ENCODE measurements around the gene RASA2.

The RASA2 gene

DNA sequence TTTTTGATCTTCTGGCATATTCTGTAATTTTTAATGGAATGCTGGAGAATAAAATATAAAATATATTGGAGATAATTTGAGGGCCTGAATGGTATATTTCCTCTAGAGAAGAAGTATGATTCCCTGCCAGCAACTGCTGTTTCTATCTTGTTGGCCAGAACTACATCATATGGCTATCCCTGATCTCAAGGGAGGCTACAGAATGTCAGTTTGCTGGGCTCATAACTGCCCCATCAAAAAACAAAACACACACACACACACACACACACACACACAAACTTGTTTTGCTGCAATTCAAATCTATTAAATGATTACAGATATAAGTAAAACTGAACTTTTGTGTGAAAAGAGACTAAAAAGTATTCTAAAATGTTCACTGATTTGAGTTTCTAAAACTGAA lies 51.0 kb downstream of the RASA2 start:
- DNase-seq (ENCODE audit: low spot score): no peak

DNA sequence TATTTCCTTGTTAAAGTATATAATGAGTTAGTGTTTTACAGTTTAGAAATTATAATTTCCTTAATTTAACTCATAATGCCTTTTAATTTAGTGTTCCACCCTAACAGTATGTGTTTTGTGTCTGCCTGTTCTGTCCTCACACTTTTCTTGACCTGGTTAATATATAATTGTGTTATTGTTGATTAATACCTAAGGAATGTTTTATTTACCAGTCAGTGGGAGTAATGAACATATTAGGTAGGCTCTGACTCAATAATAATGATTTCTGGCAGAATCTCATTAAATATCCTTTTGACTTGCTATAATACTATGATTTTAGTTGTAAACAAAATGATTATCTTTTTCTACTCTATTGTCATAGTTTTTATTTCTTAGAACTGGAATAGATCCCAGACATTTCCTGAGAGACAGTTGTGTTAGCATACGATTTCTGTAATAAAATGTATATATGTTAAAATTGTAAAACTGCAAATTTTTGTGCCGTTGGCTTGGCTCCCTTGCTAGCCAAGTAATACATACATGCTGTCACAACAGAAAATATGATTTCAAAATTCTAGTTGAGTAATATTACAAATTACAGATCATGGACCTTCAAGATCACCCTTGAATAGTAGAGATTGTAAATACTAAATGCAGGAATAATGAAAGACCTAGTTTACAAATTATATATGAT lies 51.9 kb downstream of the RASA2 start:
- no peak for DNase-seq (ENCODE audit: low spot score)

DNA sequence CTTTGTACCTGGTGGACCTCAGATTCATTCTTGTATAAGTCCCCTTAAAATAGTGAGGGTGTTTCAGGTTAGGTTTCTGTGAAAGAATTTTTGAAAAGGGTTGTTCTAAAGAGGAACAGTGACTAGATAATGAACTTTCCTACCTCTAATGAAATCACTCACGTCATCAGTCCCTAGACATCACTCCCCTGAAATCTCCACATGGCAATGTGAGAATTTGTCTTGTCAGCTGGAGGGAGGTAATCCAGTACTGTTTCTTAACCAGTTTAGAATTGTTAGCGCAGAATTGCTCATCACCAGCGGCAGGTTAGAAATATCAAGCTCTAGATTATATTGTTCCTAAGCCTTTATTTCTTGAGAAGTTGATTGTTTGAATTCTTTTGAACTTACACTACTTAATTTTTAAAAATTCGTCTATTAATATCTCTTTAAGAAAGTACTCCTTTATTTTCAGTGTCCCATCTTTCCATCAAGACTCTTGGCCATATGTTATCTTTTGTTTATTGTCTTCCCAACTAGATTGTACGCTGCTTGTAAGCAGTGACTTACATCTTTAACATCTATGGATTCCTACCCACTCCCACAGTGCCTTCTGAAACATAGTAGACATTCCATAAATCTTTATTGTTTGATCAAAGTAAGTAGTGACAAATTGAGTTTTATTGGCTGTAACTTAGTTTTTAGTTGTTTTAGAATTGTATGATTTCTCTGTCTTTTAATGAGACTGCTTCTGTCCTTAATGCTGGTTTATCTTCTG lies 52.8 kb downstream of the RASA2 start:
- DNase-seq (ENCODE audit: low spot score): no peak

DNA sequence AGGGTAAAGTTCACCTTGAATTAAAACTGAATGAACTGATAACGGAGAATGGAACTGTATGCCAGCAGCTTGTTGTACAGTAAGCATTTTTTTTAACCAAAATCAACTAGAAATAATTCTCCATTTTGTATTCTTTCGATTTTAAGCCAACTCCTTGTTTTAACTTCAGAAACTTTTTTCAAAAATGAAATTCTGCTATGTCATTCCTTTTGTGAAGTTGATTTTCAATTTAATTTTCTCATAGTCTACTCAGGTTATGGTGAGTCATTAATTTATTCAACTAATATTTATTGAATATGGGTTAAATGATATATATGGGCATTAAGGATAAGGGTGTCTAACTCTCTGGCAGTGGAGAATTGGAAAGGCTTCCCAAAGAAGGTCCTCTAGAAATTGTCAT lies 53.7 kb downstream of the RASA2 start:
- no peak for DNase-seq (ENCODE audit: low spot score)

DNA sequence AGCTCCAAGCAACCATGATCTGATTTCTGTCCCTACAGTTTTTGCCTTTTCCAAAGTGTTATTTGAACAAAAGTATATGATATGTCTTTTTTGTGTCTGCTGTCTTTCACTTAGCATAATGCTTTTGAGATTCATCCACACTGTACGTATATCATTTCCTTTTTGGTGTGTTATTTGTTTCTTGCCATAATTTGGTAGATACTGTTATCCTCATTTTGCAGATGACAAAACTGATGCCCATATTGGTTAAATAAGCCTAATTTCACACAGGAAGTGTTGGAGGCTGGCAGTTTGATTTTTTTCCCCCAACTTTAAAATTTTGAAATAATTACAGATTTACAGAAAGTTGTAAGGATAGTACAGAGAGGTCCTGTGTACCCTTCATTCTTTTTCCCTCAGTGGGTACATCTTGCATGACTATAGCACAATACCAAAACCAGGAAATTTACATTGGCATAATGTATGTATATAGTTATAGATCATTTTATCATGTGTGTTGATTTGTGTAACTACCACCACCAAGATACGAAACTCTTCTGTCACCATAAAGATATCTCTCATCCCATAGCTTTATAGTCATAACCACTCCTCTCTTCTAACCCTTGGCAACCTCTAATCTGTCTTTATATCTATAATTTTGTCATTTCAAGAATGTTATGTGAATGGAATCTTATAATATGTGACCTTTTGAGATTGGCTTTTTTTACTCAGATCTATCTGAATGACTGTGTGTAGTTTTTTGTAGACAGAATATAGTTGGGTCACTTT lies 55.6 kb downstream of the RASA2 start:
- no peak for DNase-seq (ENCODE audit: low spot score)

DNA sequence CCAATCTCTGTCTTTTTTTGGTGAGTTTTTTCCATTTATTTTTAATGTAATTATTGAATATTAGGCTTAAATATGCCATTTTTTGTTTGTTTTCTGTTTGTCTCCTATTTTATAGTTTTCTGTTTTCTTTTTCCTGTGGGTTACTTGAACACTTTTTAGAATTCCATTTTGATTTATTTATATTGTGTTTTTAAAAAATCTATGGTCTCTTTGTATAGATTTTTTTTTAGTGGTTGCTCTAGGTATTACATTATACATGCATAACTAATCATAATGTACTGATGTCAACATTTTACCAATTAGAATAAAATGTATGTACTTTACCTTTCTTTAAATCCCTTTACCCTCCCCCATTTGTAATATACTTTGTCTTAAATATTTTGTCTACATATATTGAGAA lies 56.2 kb downstream of the RASA2 start:
- no peak for DNase-seq (ENCODE audit: low spot score)

DNA sequence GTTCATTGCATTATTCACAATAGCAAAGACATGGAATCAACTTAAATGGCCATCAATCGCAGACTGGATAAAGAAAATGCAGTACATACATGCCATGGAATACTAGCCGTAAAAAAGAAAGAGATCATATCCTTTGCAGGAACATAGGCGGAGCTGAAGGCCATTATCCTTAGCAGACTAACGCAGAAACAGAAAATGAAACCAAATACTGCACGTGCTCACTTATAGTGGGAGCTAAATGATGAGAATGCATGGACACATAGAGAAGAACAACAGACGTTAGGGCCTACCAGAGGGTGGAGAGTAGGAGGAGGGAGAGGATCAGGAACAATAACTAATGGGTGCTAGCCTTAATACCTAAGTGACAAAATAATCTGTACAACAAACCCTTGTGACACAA lies 57.9 kb downstream of the RASA2 start:
- DNase-seq (ENCODE audit: low spot score): no peak

DNA sequence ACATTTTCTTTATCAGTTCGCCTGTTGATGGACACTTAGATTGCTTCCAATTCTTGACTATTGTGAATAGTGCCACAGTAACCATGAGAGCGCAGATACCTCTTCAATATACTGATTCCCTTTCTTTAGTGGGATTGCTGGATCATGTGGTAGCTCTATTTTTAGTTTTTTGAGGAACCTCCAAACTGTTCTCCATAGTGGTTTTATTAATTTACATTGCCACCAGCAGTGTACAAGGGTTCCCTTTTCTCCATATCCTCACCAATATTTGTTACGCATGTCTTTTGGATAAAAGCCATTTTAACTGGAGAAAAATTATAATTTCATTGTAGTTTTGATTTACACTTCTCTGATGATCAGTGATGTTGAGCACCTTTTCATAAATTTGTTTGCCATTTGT lies 59.3 kb downstream of the RASA2 start:
- no peak for DNase-seq (ENCODE audit: low spot score)

DNA sequence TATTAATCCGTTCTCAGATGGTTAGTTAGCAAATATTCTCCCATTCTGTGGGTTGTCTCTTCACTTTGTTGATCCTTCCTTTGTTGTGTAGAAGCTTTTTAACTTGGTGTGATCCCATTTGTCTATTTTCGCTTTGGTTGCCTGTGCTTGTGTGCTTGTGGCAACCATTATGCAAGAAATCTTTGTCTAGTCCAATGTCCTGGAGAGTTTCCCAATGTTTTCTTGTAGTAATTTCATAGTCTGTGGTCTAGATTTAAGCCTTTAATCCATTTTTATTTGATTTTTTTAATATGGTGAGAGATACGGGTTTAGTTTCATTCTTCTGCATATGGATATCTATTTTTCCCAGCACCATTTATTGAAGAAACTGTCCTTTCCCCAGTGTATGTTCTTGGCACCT lies 59.8 kb downstream of the RASA2 start:
- no peak for DNase-seq (ENCODE audit: low spot score)

DNA sequence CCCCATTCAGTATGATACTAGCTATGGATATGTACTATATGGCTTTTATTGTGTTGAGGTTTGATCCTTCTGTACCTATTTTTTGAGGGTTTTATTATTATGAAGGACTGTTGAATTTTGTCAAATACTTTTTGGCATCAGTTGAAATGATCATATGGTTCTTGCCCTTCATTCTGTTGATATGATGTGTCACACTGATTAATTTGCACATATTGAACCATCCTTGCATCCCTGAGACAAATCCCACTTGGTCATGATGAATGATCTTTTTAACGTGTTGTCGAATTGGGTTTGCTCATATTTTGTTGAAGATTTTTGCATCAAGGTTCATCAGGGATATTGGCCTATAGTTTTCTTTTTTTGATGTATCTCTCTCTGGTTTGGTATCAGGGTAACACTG lies 61.0 kb downstream of the RASA2 start:
- no peak for DNase-seq (ENCODE audit: low spot score)

DNA sequence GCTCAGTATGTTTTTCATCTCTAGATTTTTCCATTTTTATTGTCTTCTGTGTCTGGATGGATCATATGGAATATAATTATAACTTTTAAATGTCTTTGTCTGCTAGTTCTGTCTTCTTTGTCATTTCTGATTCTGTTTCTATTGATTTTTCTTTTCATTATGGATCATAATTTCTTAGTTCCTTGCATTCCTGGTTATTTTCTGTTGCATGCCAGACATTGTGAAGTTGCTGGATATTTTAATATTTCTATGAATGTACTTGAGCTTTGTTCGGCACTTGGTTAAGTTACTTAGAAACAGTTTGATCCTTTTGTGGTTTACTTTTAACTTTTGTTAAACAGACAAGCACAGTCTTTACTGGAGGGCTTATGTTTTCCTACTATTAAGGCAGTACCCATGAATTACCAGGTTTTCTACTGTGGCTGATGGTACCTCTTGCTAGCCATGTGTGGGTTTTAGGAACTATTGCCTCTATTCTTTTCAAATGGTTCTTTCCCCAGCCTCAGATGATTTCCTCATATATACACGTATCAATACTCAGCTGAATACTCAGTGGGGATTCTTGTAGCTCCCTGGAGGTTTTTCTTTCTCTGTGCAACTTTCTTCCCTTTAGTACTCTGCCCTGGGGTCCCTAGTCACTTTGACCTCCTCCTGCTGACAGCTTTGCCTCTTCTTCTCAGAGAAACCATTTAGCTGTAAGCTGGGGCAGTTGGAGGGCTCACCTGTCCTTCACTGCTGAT lies 64.3 kb downstream of the RASA2 start:
- DNase-seq (ENCODE audit: low spot score): no peak

DNA sequence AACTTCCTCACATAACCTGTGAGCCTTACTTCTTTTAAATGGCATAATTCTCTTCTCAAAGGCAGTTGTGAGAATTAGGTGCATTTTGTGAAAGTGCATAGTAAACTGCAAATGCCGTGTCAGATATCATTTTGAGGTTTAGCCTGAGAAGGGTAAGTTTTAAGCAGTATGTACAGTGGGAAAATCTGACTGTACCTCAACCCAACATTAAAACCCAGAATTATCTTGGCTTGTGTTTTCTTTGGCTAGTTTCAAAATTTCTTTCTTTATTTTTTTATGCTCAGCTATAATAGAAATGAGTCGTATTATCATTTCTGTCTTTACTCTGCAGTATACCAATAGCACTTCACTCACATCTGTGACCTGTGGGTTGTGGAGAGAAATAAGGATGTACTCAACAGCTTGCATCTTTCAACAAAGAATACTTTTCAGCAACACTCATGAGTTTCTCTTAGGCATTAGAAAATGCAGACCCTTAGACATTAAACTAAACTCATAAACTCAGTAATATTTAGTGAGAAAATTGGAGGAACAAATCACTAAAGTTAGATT lies 65.7 kb downstream of the RASA2 start:
- DNase-seq (ENCODE audit: low spot score): no peak

DNA sequence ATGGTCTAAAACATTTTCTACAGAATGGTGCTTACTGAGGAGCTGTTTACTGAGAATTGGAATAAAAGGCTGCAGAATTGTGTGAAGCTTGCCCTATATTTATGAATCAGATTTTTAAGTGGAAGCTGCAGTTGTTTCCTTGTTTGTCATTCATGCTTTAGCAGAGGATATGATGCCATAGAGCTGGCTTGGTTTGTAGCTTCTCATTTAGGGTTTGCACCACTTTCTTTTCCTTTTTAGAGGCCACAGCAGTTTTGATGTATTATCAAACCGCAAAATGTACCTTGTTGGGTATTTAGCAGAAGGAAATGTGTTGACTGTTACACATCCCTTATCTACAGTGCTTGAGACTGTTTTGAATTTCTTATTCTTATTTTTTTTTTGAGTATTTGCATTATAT lies 66.2 kb downstream of the RASA2 start:
- no peak for DNase-seq (ENCODE audit: low spot score)

DNA sequence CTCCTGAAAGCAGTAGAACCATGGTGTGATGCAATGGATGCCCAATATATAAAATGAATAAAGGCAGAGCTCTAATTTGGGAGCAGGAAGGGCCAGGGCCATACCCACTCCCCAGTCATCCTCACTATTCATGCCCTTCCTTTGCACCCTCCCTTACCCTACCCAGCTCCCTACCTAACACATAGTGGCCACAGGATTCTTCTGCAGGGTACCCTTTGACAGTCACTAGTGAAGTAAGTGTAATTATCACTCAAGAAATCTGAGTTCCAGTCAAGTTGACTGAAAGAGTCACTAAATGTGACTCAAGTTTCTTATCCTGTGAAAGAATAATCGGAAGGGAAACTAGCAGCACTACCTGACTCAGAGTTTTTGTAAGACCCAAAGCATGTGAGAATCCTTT lies 69.2 kb downstream of the RASA2 start:
- DNase-seq (ENCODE audit: low spot score): no peak

DNA sequence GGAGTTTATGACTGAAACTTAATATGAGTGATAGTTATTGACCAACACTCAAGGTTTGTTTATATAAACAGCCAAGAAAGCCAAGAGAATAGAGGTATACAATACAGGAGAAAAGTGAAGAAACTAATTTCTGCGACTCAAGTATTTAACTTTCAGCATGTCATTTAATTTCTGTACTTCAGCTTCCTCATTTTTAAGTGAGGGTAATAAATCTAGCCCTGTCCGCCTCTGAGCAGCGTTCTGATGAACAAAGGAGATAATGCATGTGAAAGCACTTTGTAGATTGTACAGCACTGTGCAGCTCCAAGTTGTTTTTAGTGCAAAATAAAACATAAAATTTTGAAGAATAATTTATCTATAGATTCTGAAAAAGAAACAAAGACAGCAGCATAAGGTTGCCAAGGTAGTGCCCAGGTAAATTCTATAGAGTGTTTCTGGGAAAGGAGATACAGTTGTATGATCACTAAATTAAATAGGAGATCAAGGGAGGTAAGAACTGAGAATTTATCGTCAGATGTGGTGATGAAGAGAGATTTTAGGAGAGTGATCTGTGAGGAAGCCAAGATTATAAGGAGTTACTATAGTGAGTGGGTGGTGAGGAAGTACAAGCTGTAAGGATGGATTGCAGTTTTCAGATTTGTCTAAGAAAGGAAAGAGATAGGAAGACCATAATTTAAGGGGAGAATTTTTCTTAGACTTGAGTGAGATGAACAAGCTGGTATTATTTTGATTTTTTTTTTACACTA lies 71.3 kb downstream of the RASA2 start:
- DNase-seq (ENCODE audit: low spot score): no peak

DNA sequence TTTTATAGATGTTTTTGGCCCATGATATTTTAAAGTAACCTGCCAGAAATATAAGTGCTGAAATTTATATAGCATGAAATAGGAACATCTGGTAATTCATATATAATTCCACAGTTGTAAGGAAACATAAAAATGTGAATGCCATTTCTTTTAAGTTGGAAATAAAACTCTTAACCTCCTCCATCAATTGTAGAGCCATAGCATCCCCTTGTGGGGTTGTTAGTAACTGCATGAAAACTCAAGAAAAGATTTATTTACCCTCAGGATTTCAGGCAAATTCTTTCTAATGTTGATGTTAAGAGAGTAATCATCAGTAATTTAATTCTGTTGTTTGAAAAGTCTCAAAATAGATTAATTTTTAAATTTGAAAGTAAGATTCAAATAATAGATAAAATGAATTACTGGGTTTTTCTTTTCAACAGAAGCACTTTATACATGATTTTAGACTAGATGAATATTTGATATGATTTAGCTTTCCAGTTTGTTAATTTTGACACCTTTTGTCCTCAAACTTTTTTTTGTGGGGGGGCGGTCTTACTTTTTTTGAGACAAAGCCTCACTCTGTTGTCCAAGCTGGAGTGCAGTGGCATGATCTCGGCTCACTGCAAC lies 74.7 kb downstream of the RASA2 start:
- DNase-seq (ENCODE audit: low spot score): no peak

DNA sequence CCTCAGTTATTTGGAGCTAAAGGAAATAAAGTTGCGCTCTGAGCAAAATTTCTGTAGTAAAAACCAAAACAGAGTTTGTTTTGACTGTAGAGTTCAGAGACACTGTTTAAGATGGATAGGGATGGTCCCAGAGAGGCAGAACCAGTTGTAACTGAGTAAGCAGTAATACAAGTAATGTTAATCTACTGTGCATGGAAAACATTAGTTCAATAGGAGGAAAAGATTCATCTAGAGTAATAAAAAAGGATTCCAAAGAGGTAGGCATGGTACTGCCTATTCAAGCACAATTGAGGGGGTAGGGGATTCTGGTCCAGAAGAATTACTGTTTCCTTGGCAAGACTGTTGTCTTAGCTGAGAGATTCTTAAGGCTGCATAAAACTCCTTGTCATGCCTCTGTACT lies 77.4 kb downstream of the RASA2 start:
- DNase-seq (ENCODE audit: low spot score): no peak

DNA sequence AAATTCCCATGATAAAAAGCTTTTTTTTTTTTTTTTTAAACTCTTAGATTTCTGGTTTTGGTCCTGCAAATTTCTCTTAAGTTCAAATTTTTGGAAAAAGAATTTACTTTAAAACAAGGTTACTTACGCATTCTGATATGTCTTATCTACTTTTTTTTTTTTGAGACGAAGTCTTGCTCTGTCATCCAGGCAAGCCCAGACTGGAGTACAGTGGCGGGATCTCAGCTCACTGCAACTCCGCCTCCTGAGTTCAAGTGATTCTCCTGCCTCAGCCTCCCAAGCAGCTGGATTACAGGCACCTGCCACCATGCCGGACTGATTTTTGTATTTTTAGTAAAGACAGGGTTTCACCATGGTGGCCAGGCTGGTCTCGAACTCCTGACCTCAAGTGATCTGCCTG lies 83.2 kb downstream of the RASA2 start:
- DNase-seq (ENCODE audit: low spot score): no peak

DNA sequence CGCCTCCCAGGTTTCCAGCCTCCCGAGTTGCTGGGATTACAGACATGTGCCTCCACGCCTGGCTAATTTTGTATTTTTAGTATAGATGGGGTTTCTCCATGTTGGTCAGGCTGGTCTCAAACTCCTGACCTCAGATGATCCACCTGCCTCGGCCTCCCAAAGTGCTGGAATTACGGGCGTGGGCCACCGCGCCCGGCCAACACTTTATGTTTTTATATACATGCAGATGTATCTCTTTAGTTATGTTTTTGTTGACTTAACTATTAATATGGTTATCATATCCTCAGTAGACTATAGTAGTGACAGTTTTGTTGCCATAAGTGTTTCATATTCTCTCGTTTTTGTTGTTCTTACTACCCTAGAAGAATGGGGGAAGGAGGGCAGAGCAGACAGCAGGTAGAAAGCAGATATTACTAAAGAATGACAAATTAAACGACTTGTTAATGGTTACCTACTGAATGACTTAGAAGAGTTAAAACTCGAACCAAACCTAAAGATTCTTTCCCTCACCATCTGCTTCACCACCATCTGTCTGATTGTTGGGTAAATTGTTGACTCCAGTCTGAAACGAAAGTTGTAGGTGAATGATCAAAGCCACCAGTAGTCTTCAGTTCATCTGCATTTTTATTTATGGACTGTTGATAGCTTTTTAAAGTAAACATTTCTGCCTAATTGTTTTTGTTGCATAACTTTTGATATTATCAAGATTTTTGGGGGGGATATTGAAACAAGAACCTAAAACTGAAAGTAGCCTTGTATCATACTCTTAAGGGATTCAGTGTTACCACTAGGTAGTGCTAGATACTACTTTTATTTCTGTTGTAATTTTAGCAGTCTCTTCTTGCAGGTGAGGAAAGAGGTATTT lies 89.3 kb downstream of the RASA2 start:
- peak; percentile 6 for DNase-seq (ENCODE audit: low spot score)

DNA sequence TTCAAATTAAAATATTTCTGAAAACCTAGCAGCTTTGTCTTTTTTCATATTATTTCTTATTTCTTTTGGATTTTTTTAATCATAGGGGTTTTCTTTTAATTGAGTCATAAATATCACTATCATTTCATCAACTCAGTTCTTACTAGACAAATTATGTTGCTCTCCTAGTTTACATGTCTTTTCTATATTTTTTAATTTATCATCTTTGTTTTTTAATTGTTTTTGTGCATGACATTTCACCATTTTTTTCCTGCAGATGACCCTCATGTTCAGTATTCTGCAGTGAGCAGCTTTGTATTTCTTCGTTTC lies 89.9 kb downstream of the RASA2 start:
- no peak for DNase-seq (ENCODE audit: low spot score)
